GM19240 (cell line): Measurements from ENCODE around the gene CLDN18.

Experiments used
- DNase-seq: peaks from one replicate; pipeline ENCODE4 v3.0.0; 2011; ENCODE audit warnings: low spot score; ENCODE audit not compliant: insufficient read length

Gene CLDN18

GRCh38 chr3:138062037-138062436 is 52.1 kb downstream of the CLDN18 start:
- no peak for DNase-seq

- DNase-seq: no peak
These were observed 52.7 kb downstream of the CLDN18 start for GRCh38 chr3:138062626-138063025.

GRCh38 chr3:138063416-138063815 is 53.5 kb downstream of the CLDN18 start:
- no peak for DNase-seq

GRCh38 chr3:138065949-138066348 is 56.0 kb downstream of the CLDN18 start:
- DNase-seq: no peak

- no peak for DNase-seq
These were observed 56.4 kb downstream of the CLDN18 start for GRCh38 chr3:138066383-138066782.

GRCh38 chr3:138066972-138067371 is 57.0 kb downstream of the CLDN18 start:
- no peak for DNase-seq

GRCh38 chr3:138068046-138068445 is 58.1 kb downstream of the CLDN18 start:
- no peak for DNase-seq

GRCh38 chr3:138068579-138069174 is 58.7 kb downstream of the CLDN18 start:
- peak; percentile 80 for DNase-seq

- DNase-seq: no peak
These were observed 60.0 kb downstream of the CLDN18 start for GRCh38 chr3:138070006-138070405.

- no peak for DNase-seq
These were observed 62.8 kb downstream of the CLDN18 start for GRCh38 chr3:138072796-138073195.

- no peak for DNase-seq
These were observed 68.1 kb downstream of the CLDN18 start for GRCh38 chr3:138078096-138078495.

GRCh38 chr3:138078901-138079344 is 69.0 kb downstream of the CLDN18 start:
- DNase-seq: no peak

- DNase-seq: no peak
These were observed 69.9 kb downstream of the CLDN18 start for GRCh38 chr3:138079901-138080300.

GRCh38 chr3:138081371-138082084 is 71.6 kb downstream of the CLDN18 start:
- no peak for DNase-seq

GRCh38 chr3:138082085-138082991 is 72.4 kb downstream of the CLDN18 start:
- no peak for DNase-seq

GRCh38 chr3:138082992-138083386 is 73.0 kb downstream of the CLDN18 start:
- DNase-seq: no peak
